Activated CD4-positive, alpha-beta memory T cell treated with anti-CD3 and anti-CD28 coated beads, Interleukin-2, amount 10 ng/mL, durations not matched to agents 7 days and 5 days (primary cell): ENCODE measurements around the gene DBNDD2. TPM values are rescaled to one million over a fixed set of nuclear protein-coding genes. Genes with fewer than 3 reads are reported as not detected.

Experiments
- CTCF ChIA-PET: fragments of 350-600 bp; sonication (Branson Sonifier 250); formaldehyde crosslinking; loops from one replicate; lab custom pipeline; 2021; ENCODE audit warnings: antibody characterized with exemption, inconsistent platforms; lab: Charles Lee
- POLR2A ChIA-PET: fragments of 350-600 bp; sonication (Branson Sonifier 250); formaldehyde crosslinking; loops from one replicate; lab custom pipeline; 2021; ENCODE audit warnings: antibody characterized with exemption; lab: Charles Lee
- DNase-seq: peaks from one replicate; pipeline ENCODE4 v3.0.0-alpha.2; 2020
- H3K27ac Mint-ChIP-seq: one replicate; pipeline ENCODE4 v1.8.0; 2021; ENCODE audit warnings: mild to moderate bottlenecking, mixed read lengths
- H3K27me3 Mint-ChIP-seq: one replicate; pipeline ENCODE4 v1.8.0; 2021; ENCODE audit warnings: mixed read lengths
- H3K36me3 Mint-ChIP-seq: one replicate; pipeline ENCODE4 v1.8.0; 2021; ENCODE audit warnings: low read depth, mixed read lengths
- H3K4me1 Mint-ChIP-seq: one replicate; pipeline ENCODE4 v1.8.0; 2021; ENCODE audit warnings: mixed read lengths
- H3K4me3 Mint-ChIP-seq: one replicate; pipeline ENCODE4 v1.8.0; 2021; ENCODE audit warnings: mild to moderate bottlenecking, mixed read lengths
- H3K9me3 Mint-ChIP-seq: one replicate; pipeline ENCODE4 v1.8.0; 2021; ENCODE audit warnings: mixed read lengths
- total RNA-seq, 2 experiments: library from RNA; stranded (reverse); gene quantifications; one replicate each; pipeline ENCODE4 v1.2.3, GENCODE V29; 2021

The DBNDD2 gene
- total RNA-seq, 2 experiments from 2014 or later, result 11.4 to 13.1 TPM

DNA sequence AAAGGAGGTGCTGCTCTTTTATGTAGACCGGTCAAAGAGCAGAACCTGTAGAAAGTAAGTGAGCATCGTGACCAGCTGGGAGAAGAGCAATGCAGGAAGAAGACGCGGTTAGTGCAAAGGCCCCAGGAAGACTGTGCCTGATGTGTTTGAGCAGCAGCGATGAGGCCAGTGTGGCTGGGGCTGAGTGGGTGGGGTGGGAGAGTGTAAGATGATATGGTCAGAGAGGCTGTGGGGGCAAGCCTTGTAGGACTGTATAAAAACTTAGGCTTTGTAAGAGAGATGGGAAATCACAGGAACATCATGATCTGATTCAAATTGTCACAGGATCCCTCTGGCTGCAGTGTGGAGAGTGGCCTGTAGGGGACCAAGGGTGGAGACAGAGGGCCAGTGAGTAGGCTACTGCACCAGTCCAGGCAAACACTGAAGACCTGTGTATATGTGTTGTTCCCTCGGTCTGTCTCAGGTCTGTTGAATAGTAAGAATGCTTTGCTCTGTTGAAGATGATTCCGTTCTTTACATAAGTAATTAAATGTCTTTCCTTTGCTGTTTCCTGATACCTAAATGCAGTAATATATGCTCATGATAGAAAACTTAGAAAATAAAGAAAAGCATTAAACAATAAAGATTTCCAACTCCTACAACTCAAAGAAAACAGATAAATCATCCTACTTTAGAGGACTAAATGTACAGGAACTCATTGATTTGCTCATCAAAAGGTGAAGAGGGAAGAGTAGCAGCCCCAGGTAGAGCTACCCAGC lies 37.9 kb downstream of the DBNDD2 start:
- DNase-seq, result peak; percentile 54
- peaks cover 34% of the 10 kb centered on the region for H3K4me1 Mint-ChIP-seq
- no peak overlapping the region for H3K4me3 Mint-ChIP-seq
- H3K27me3 Mint-ChIP-seq, result peaks cover 24% of the 10 kb centered on the region
- ChIA-PET CTCF (interaction anchor here (1.1 to 10.6 kb wide), 15 partner anchors 9 to 142 kb away, joined by 3 to 114 read pairs (median 5); partner anchors contain the start of gene SYS1), POLR2A (no interaction called here)
- H3K9me3 Mint-ChIP-seq, result no peaks in the 10 kb centered on the region
- no peak overlapping the region for H3K27ac Mint-ChIP-seq
- no peaks in the 10 kb centered on the region for H3K36me3 Mint-ChIP-seq

DNA sequence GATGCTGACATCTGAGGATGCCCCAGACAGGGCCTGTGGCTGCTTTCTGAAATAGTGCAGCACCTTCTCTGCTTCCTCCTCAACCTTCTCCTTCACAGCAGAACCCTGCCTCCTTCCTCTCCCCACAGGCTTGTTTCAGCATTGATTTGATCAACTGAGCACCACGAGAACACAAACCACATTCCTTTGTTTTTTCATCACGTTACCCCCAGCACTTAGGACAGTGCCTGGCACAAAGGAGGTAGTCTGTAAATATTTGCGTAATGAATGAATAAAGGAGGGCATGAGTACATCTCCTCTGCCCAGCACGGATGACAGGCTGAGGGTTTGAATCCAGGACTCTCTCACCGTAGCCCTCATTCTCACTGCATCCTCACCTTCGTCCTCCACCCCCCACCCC lies 40.2 kb downstream of the DBNDD2 start:
- no peaks in the 10 kb centered on the region for H3K9me3 Mint-ChIP-seq
- H3K27me3 Mint-ChIP-seq, result peaks cover 19% of the 10 kb centered on the region
- H3K4me3 Mint-ChIP-seq, result no peak overlapping the region
- no peak for DNase-seq
- H3K4me1 Mint-ChIP-seq, result peaks cover 29% of the 10 kb centered on the region
- CTCF ChIA-PET, result interaction anchor here (0.6 to 10.6 kb wide), 4 partner anchors 12 to 128 kb away, joined by 3 to 114 read pairs (median 32); partner anchors contain the start of gene SYS1
- POLR2A ChIA-PET, result no interaction called here
- H3K27ac Mint-ChIP-seq, result no peak overlapping the region
- H3K36me3 Mint-ChIP-seq, result no peaks in the 10 kb centered on the region

DNA sequence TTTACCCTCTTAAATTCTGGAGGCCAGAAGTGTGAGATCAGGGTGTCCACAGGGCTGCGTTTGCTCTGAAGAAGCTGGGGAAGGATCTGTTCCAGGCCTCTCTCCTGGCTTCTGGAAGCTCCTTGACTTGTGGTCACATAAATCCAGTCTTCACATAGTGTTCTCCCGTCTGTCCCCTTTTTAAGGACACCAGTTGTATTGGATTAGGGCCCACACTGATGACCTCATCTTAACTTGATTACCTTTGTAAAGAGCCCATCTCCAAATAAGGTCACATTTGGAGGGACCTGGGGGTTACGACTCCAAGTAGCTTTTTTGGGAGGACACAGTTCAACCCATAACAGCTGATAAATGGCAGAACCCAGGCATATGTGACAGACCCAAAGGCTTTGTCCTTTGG lies 41.4 kb downstream of the DBNDD2 start:
- H3K27me3 Mint-ChIP-seq, result peaks cover 12% of the 10 kb centered on the region
- DNase-seq, result no peak
- H3K4me3 Mint-ChIP-seq, result no peak overlapping the region
- no peaks in the 10 kb centered on the region for H3K9me3 Mint-ChIP-seq
- H3K27ac Mint-ChIP-seq, result no peak overlapping the region
- no peaks in the 10 kb centered on the region for H3K36me3 Mint-ChIP-seq
- CTCF ChIA-PET, result interaction anchor here (0.9 to 10.6 kb wide), 17 partner anchors 9 to 405 kb away, joined by 3 to 114 read pairs (median 7); partner anchors contain the start of gene SYS1
- POLR2A ChIA-PET, result interaction anchor here (1.4 kb wide), 2 partner anchors 76 to 87 kb away, joined by 5 to 7 read pairs; partner anchors contain the start of gene SYS1
- peaks cover 18% of the 10 kb centered on the region for H3K4me1 Mint-ChIP-seq

DNA sequence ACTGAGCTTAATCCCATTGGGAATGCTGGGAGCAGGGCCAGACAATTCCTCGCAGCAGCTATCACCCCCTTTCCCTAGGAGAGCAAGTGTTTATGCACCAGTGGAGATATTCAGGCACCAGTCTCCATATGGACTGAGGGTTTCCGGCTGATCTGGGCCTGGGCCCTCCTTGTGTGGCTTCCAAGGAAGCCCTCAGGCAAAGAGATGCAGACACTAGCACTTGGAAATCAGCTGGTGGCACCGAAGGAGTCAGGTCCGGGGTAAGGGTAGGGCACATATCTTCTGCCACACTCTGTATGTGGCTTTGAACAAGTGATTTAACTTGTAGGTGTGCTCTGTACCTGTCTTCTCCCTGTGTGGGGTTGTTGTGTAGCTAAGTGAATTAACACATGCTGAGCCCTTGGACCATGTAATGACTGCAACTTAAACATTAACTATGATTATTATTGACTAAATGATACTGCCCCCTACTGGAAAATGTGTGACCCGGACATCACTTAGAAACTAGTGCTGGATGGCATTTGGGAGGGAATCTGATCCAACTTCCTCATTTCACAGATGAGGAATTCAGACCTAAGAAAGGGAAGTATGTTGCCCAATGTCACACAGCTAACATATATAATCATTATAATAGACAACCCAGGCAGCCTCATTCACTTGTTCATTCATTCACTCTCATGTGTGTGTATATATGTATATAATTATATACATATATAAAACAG lies 42.2 kb downstream of the DBNDD2 start:
- ChIA-PET CTCF (interaction anchor here (0.6 to 10.6 kb wide), 23 partner anchors 8 to 406 kb away, joined by 3 to 114 read pairs (median 5); partner anchors contain the start of gene SYS1), POLR2A (interaction anchor here (1.4 kb wide), 2 partner anchors 77 to 87 kb away, joined by 5 to 7 read pairs; partner anchors contain the start of gene SYS1)
- H3K4me3 Mint-ChIP-seq, result no peak overlapping the region
- H3K36me3 Mint-ChIP-seq, result no peaks in the 10 kb centered on the region
- H3K9me3 Mint-ChIP-seq, result no peaks in the 10 kb centered on the region
- no peak overlapping the region for H3K27ac Mint-ChIP-seq
- H3K4me1 Mint-ChIP-seq, result peaks cover 10% of the 10 kb centered on the region
- no peak for DNase-seq
- peaks cover 4% of the 10 kb centered on the region for H3K27me3 Mint-ChIP-seq

DNA sequence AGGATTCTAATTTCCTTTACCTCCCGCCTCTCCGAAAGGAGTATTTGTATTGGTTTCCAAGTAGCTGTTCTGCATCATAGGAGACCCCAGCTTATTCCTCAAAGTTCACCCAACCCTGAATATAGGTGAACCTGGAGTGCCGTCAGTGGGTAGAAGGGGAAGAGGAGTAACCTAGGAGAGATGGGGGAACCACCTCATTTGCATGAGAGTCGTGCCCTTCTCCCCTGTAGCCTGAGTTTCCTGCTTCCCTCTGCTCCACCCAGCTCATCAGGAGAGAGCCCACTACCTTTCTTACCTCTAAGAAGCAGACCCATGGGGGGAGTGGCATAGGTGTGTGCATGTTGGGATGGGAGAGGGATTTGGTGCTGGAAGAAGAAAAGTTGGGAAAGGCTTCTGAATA lies 44.1 kb downstream of the DBNDD2 start:
- H3K27ac Mint-ChIP-seq, result no peak overlapping the region
- no peak for DNase-seq
- no peaks in the 10 kb centered on the region for H3K36me3 Mint-ChIP-seq
- CTCF ChIA-PET, result interaction anchor here (1.5 to 10.6 kb wide), 9 partner anchors 13 to 319 kb away, joined by 3 to 114 read pairs (median 12); partner anchors contain the start of gene SYS1
- H3K4me1 Mint-ChIP-seq, result no peaks in the 10 kb centered on the region
- no peak overlapping the region for H3K4me3 Mint-ChIP-seq
- H3K27me3 Mint-ChIP-seq, result no peaks in the 10 kb centered on the region
- POLR2A ChIA-PET, result interaction anchor here (1.0 kb wide), 1 partner anchor 89 kb away, joined by 3 read pairs; the partner anchor contains the start of gene SYS1
- no peaks in the 10 kb centered on the region for H3K9me3 Mint-ChIP-seq

DNA sequence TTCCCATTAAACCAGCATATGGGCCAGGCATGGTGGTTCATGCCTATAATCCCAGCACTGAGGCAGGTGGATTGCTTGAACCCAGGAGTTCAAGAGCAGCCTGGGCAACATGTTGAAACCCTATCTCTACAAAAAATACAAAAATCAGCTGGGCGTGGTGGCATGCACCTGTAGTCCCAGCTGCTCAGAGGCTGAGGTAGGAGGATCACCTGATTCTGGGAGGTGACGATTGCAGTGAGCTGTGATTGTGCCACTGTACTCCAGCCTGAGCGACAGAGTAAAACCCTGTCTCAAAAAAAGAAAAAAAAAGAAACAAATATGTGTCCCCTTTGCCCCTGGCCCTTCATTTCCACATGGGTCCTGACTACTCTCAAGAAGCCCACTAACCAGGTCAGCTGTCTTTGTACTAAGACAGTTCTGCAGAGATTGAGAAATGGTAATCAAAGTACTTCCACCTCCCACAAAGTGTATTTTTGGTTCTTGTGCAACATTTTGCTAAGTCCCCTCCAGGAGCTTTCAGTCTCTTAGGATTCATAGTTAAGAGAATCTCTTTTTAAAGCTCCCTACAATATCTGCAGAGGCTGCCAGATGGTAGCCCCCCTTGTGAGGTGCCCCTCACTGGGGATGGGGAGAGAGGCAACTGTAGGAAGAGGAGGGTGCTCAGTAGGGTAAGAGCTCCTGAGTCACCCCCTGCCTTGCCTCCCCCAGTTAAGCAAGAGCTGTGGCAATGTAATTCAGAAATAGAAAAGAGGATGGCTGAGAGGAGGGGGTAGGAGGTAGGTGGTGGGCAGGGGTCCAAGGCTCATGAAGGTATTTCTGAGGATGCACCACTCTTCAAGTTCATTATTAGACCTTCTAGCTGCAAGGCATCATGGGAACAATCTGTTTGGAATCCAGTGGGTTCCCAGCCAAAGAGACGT lies 44.9 kb downstream of the DBNDD2 start:
- no peaks in the 10 kb centered on the region for H3K9me3 Mint-ChIP-seq
- no peak overlapping the region for H3K27ac Mint-ChIP-seq
- no peaks in the 10 kb centered on the region for H3K27me3 Mint-ChIP-seq
- no peak overlapping the region for H3K4me3 Mint-ChIP-seq
- POLR2A ChIA-PET, result interaction anchor here (1.0 to 1.1 kb wide), 2 partner anchors 90 to 132 kb away, joined by 3 read pairs; partner anchors contain the start of gene SYS1
- H3K36me3 Mint-ChIP-seq, result no peaks in the 10 kb centered on the region
- CTCF ChIA-PET, result interaction anchor here (0.7 to 10.6 kb wide), 15 partner anchors 10 to 318 kb away, joined by 3 to 114 read pairs (median 7); partner anchors contain the start of gene SYS1
- no peak for DNase-seq
- H3K4me1 Mint-ChIP-seq, result no peaks in the 10 kb centered on the region

DNA sequence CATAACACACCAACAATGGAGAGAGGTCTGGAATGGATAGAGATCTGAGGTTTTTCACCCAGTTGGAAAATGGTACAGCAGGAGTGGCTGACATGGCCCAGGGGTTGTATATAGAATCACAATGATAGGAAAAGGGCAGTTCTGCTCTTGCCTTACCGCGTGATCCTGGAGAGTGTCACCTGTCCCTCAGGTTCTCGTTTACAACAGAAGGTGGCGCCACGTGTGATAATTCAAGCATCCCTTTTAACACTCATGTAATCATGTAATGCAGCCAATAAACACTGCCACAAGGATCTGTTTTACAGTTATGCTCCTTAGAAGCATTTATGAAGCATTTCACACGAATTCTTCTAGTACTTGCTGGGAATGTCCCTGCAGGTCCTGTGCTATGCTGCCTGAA lies 48.5 kb downstream of the DBNDD2 start:
- Mint-ChIP-seq H3K36me3 (no peaks in the 10 kb centered on the region), H3K27me3 (peaks cover 10% of the 10 kb centered on the region), H3K9me3 (no peaks in the 10 kb centered on the region), H3K27ac (no peak overlapping the region), H3K4me1 (no peaks in the 10 kb centered on the region), H3K4me3 (no peak overlapping the region)
- POLR2A ChIA-PET, result no interaction called here
- CTCF ChIA-PET, result interaction anchor here (1.4 to 10.6 kb wide), 2 partner anchors 136 to 315 kb away, joined by 13 to 114 read pairs; no protein-coding TSS in a partner anchor
- peak; percentile 48 for DNase-seq

DNA sequence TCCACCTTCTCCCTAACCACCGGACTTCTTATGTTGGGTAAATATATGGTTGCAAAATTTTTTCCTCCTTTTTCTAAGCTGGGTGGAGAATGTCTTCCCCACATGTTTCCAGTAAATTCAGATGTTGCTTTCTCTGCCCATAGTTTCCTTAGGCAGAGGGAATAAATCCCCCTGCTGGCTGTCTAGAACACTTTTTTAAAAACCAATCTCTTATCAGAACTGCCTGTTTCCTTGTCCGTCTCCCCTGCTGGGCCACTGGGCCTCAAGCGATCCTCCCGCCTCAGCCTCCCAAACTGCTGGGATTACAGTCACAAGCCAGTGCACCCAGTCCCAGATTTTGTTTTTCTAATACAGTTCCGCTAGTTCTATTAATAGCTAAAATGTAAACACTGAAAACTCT lies 51.5 kb downstream of the DBNDD2 start:
- Mint-ChIP-seq H3K4me1 (no peaks in the 10 kb centered on the region), H3K9me3 (no peaks in the 10 kb centered on the region), H3K36me3 (no peaks in the 10 kb centered on the region), H3K27ac (no peak overlapping the region), H3K27me3 (peaks cover 17% of the 10 kb centered on the region), H3K4me3 (no peak overlapping the region)
- ChIA-PET CTCF (interaction anchor here (1.0 to 2.3 kb wide), 5 partner anchors 9 to 311 kb away, joined by 3 to 14 read pairs (median 6); partner anchors contain the start of gene SYS1), POLR2A (no interaction called here)
- DNase-seq, result no peak

Other genes with a start within 250 kb of the DBNDD2 start
- gene PI3, start 233.4 kb upstream of the DBNDD2 start, total RNA-seq, result not detected
- gene SEMG1, start 201.3 kb upstream of the DBNDD2 start, total RNA-seq, result not detected
- gene SEMG2, start 186.9 kb upstream of the DBNDD2 start, total RNA-seq, result not detected
- gene SLPI, start 153.7 kb upstream of the DBNDD2 start, total RNA-seq, result under 1 TPM; 0.40 to 0.45 TPM
- gene RBPJL, start 101.4 kb upstream of the DBNDD2 start, total RNA-seq, result not detected
- gene MATN4, start 100.0 kb upstream of the DBNDD2 start, total RNA-seq, result 1 to 10 TPM in 1 of 2 experiments, under 1 TPM in 1; 0.83 to 1.5 TPM
- 10 to 100 TPM; 28.1 to 28.3 TPM for gene SDC4, start 59.9 kb upstream of the DBNDD2 start, total RNA-seq
- gene SYS1, start 45.1 kb upstream of the DBNDD2 start, total RNA-seq, result 10 to 100 TPM; 22.1 to 24.2 TPM
- gene TP53TG5, start 30.0 kb upstream of the DBNDD2 start, total RNA-seq, result not detected
- 10 to 100 TPM; 52.4 to 53.0 TPM for gene PIGT, start 7.9 kb downstream of the DBNDD2 start, total RNA-seq
- not detected for gene WFDC2, start 61.5 kb downstream of the DBNDD2 start, total RNA-seq
- not detected for gene SPINT3, start 107.3 kb downstream of the DBNDD2 start, total RNA-seq
- gene WFDC6, start 131.2 kb downstream of the DBNDD2 start, total RNA-seq, result not detected
- gene EPPIN, start 139.1 kb downstream of the DBNDD2 start, total RNA-seq, result not detected
- gene WFDC8, start 171.0 kb downstream of the DBNDD2 start, total RNA-seq, result not detected
- gene WFDC10A, start 221.4 kb downstream of the DBNDD2 start, total RNA-seq, result not detected
- gene WFDC9, start 223.0 kb downstream of the DBNDD2 start, total RNA-seq, result not detected